Ramos (cell line): ENCODE results near the gene TM9SF2.

Experiments
- in situ Hi-C: fragments of 300-500 bp; cut with MboI; formaldehyde crosslinking; loops from one replicate; pipeline ENCODE4 v1.14.3; 2022; ENCODE audit warnings: low sequenced_read_pairs; ENCODE audit not compliant: unreplicated experiment

Gene TM9SF2

DNA sequence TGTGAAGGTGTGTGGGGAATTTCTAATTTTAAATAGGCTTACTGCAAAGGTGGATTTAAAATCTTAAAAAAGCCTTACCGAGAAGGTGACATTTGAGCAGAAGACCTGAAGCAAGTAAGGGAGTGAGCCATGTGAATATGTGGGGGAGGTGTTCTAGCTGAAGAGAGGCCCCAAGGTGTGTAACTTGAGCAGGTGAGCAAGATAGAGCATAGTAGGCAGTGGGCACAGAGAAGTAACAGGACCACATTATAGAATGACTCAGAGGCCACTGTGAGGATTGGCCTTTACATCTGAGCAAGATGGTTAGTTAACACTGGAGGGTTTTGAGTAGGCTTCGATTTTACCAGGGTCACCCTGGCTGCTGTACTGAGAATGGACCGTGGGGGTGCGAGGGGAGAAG lies 22.6 kb downstream of the TM9SF2 start:
- in situ Hi-C loops, result no loop called here

DNA sequence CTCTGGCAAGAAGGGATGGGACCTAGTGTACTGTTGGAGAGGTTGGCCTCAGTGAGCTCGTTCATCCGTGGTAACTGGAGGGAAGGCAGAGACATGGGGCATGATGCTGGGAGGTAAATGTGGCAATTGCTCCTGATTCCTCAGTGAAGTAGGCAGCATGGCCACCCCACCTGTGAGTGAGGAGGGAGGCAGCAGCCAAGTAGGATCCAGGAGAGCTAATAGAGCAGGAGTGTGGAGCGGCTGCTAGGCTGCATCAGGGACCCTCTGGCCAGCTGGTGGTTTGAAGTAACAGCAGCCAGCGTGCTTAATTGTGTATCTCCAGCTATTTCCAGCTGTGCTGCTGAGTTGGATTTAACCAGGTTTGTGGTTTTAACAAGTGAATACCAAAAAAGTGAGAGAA lies 24.7 kb downstream of the TM9SF2 start:
- in situ Hi-C loops, result no loop called here

GRCh38 chr13:99526549-99526948 lies 25.3 kb downstream of the TM9SF2 start:
- in situ Hi-C loops, result no loop called here

- in situ Hi-C loops, result no loop called here
Measured at GRCh38 chr13:99527301-99527700, 26.0 kb downstream of the TM9SF2 start.

DNA sequence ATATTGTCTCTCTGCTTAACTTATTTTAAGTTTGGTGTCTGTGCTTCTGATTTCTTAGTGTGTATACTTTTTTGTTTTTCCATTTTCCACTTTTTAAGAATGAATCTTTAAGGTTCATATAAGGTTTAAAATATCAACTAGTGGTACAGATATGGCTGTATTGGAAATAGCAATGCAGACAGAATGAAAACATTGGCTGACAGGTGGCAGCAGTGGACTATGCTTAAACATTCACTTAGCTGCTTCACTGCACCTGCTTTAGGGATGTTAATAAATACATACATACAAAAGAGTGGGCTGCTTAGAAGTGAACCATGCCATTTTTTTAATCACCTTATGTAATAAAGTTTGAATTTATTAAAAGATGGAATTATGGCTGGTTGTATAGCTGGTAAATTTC lies 27.3 kb downstream of the TM9SF2 start:
- in situ Hi-C loops, result no loop called here

DNA sequence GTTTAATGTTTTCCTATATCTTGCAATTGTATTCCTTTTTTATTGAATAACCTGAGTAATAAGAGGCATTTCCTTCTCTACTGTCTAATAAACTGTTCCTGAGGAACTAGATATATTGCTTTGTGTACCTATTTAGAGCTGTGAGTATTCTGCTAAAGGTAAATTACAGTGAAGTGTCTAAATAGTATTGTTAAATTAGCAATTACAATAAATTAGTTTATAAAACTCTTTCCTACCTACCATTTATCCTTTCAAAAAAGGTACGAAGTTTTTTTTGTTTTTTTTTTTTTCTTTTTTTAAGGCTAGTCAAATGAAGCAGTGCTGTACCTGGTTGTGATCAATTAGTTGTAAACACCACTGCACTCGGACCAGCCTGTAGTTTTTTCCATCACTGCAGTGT lies 34.8 kb downstream of the TM9SF2 start:
- in situ Hi-C loops, result no loop called here

GRCh38 chr13:99540530-99540929 lies 39.3 kb downstream of the TM9SF2 start:
- in situ Hi-C loops, result no loop called here

DNA sequence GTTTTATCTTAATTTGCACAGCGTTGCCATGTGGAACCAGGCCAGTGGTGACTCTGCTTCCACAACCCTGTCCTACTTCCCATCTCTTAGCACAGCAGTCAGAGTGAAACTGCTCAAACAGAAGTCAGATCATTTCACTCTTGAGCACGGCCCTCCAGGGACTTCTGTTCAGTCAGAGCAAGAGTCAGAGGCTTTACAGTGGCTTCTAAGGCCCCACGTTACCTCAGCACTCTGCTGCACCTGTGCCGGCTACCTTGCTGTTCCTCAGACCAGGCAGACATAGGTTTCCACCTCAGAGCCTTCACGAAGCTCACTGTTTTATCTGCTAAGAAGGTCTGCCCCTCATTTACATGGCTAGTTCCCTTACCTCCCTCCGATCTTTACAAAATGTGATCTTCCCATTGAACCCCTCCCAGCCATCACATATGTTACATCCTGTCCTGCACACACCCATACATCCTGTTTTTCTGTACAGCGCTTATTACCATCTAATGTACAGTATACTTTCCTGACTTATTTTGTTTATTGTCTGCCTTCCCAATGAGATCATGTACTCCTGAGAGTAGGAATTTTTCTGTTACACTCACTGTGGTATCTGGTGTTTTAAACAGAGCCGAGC lies 41.6 kb downstream of the TM9SF2 start:
- in situ Hi-C loops, result no loop called here

DNA sequence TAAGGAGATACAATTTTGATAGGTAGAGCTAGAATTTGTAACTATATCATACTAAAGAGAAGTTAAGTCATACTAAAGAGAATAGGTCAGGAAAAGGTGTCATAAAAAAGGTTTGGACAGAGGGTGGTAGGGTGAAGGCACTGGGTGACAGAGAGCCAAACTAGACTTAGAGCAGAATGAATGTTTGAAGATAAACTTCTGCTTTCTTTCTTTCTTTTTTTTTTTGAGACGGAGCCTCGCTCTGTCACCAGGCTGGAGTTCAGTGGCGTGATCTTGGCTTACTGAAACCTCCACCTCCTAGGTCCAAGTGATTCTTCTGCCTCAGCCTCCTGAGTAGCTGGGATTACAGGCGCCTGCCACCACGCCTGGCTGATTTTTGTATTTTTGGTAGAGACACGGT lies 44.1 kb downstream of the TM9SF2 start:
- in situ Hi-C loops, result no loop called here

DNA sequence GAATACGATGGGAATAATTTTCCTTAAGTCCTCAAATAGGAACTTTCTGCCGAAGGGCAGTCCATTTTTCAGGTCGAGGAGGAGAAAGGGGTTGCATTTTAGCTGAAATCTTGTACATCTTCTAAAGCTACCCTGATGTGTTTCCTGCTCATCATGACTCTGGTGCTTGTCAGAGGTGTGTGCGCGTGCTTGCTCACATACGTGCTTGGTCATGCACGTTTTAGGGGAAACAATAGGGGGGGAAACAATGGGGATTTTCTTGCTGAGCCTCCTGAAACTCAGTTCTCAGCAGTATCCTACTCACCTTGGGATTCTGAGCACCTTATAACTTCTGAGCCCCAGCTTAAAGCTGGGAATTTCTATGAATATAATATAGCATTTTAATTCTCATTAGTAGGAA lies 44.7 kb downstream of the TM9SF2 start:
- in situ Hi-C loops, result no loop called here

- in situ Hi-C loops, result no loop called here
Measured at GRCh38 chr13:99546878-99547277, 45.6 kb downstream of the TM9SF2 start.

DNA sequence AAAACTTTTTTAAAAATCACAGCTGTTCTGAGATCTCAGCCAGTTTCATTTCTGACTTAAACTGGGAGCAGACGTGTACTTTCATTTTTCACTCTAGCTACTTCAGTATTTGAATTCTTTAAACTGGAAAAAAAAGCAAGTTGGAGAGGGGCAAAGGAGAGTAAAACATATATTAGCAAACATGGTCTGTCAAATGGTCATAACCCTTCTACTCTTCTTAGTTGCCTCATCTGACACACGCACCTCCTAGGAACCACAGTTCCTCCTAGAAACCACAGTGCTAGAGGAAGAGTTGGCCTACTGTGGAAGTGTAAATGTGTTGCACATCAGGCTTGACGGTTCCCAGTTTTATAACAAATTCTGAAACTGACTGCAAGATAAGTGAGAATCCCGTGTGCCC lies 47.2 kb downstream of the TM9SF2 start:
- in situ Hi-C loops, result no loop called here

DNA sequence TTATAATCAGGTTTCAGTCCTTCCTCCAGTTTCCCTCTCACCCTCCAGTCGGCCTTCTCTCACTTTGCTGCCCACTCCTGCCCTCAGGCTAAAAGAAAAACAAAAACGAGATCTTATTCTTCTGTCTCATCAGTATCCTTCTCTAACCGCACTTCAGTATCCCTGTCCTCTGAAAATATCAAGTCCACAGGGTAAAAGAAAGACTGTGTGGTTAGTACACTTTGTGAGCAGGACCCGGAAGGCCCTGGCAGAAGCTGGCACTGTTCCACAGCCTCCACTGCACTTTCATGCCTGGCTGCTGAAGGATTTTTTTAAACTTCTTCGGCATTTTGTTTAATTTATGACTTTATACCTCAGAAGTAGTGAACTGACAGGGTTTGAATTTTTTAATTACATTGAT lies 51.8 kb downstream of the TM9SF2 start:
- in situ Hi-C loops, result no loop called here

GRCh38 chr13:99555149-99555548 lies 53.9 kb downstream of the TM9SF2 start:
- in situ Hi-C loops, result no loop called here

DNA sequence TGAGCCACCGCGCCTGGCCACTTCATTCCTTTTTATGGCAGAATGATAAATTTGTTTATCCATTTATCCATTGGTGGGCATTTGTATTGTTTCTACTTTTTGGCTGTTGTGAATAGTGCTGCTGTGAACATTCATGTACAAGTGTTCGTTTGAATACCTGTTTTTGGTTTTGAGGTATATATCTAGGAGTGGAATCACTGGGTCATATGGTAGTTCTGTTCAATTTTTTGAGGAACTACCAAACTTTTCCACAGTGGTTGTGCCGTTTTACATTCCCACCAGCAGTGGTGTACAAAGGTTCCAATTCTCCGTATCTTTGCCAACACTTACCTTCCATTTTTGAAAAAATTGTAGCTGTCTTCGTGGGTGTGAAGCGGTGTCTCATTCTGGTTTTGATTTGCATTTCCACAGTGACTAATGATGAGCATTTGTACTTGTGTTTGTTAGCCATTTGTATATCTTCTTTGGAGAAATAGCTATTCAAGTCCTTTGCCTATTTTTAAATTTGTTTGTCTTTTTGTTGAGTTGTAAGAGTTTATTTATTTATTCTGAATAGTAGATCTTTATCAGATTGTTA lies 55.7 kb downstream of the TM9SF2 start:
- in situ Hi-C loops, result no loop called here

DNA sequence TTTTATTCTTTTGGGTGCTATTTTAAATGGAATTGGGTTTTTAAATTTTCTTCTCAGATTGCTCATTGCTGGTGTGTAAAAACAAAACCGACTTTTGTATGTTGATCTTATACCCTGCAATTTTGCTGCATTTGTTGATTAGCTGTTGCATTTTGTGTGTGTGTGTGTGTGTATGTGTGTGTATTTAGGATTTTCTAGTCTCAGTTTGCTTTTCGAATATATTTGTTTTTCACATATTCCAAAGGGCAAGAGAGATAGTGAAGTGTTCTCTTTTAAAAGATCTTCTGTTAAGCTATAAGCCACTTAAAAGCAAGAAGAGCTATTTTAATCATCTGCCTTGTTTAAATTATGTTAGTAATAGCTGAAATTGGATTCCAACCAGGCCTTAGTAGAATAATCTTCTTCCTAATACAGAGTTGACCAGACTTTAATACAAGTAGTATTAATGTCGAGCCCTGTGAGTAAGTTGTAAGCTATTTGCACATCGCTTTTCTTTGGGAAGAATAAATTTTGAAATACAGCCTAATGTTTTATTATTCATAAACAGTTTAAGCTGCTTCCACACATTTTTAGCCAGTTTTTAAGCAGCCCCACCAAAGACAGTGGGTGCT lies 57.4 kb downstream of the TM9SF2 start:
- in situ Hi-C loops, result no loop called here

DNA sequence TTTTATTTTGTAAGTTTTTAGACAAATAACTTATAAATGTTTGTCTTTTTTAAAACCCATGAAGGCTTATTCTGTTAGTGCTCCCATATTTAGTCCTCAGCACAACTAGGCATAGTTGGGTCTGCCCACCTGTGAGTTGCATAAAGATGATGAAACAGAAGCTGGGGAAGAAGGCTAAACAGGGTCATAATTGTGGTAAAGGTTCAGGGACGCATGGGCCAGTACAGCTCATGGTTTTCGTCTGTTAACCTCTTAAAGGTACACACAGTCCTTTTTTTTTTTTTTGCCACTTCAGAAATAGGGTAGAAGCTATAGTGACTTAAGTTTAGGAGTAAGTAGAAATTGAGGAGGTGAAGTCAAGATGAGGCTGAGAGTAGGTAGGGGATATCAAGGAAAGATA lies 58.3 kb downstream of the TM9SF2 start:
- in situ Hi-C loops, result no loop called here

- in situ Hi-C loops, result no loop called here
Measured at GRCh38 chr13:99563404-99563803, 62.1 kb downstream of the TM9SF2 start.

- in situ Hi-C loops, result no loop called here
Measured at GRCh38 chr13:99564386-99564785, 63.1 kb downstream of the TM9SF2 start.

GRCh38 chr13:99565478-99566124 lies 64.3 kb downstream of the TM9SF2 start:
- in situ Hi-C loops, result loop anchor here (5.0 kb wide), 1 partner anchor 48 kb away; no protein-coding TSS in a partner anchor
